Peyer's patch (tissue), 4 donors: ENCODE data around the gene PBX1. TPM values are rescaled to one million over a fixed set of nuclear protein-coding genes. Genes with fewer than 3 reads are reported as not detected.

Source experiments
- DNase-seq, 3 donors: peaks; one replicate each; pipeline ENCODE4 v3.0.0-alpha.2; 2017 to 2019
- H3K27ac ChIP-seq, 4 donors: fragments of 200-600 bp; sonication (generic); one replicate each; pipeline ENCODE4 v1.5.1; 2016 to 2019
- H3K27me3 ChIP-seq, 2 donors: fragments of 200-600 bp; sonication (generic); one replicate each; pipeline ENCODE4 v1.5.1; 2019
- H3K36me3 ChIP-seq, 3 donors: fragments of 200-600 bp; sonication (generic); one replicate each; pipeline ENCODE4 v1.5.1; 2016 to 2019
- H3K4me1 ChIP-seq, 4 donors: fragments of 200-600 bp; sonication (generic); one replicate each; pipeline ENCODE4 v1.5.1; 2016 to 2019
- H3K4me3 ChIP-seq, 4 donors: fragments of 200-600 bp; sonication (generic); 1 replicate in 3 of 4; 2 replicates in 1 of 4; pipeline ENCODE4 v1.5.1; 2016 to 2019; ENCODE audit warnings: mild to moderate bottlenecking in 1 of 4
- H3K9me3 ChIP-seq, 4 donors: fragments of 200-600 bp; sonication (generic); one replicate each; pipeline ENCODE4 v1.5.1; 2016 to 2019; ENCODE audit warnings: mild to moderate bottlenecking in 1 of 4
- CTCF ChIP-seq, 6 experiments: fragments of 450-650 bp in 4 of 6; fragments of 200-600 bp in 2 of 6; sonication (generic) in 1 of 6; IDR thresholded peaks; one replicate each; pipeline ENCODE4 v1.5.1; 2017 to 2019; ENCODE audit warnings: antibody characterized with exemption in 6 of 6, mild to moderate bottlenecking in 3 of 6, moderate library complexity in 1 of 6
- POLR2A ChIP-seq, 2 donors: fragments of 450-650 bp; IDR thresholded peaks; one replicate each; pipeline ENCODE4 v1.5.1; 2017; ENCODE audit warnings: antibody characterized with exemption in 2 of 2, mild to moderate bottlenecking in 2 of 2, moderate library complexity in 2 of 2
- total RNA-seq, 4 donors: library from RNA; depleted of rRNA; stranded (reverse); fragments of >200 nt; gene quantifications; one replicate each; pipeline ENCODE4 v1.1.0, GENCODE V29; 2016

PBX1 gene
- total RNA-seq, 4 donors from 2014 or later = 20.6 to 57.5 (median 40.4) TPM

DNA sequence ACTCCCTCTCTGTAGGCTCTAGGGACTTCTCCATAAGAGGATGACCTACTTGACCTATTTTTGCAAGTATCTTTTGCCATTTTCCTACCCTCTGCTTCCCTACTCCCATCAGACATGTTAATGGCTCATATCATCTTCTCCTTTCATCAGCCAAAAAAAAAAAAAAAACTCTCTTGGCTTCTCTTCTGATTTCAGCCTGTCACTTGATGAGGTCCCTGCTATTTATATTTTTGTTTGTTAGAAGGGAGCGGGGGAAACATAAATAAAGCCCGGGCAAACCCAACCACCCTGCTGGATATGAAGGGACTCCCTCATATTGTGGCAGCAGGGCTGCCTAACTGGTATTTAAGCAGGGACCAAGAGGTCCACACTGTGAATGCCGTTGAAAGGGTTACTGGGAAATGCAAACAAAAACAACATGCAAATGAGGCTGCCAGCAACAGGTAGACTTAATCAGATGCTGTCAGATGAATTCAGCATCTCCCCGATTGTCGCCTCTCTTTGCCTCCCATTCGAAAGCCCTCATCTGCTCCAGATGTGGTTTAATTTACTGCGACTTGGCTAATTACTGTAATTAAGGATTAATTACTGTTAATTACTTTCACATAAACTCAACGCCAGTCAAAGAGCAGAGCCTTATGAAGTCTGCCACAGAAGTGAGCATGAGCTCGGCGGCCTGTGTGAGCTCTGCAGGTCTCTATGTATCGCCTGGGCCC lies 172.3 kb downstream of the PBX1 start:
- Histone ChIP-seq H3K4me3 (no peak overlapping the region), H3K9me3 (no peaks in the 10 kb centered on the region), H3K4me1 (peaks cover 0 to 12% (median 0%) of the 10 kb centered on the region in 4 donors), H3K36me3 (no peaks in the 10 kb centered on the region), H3K27me3 (no peaks in the 10 kb centered on the region), H3K27ac (no peak overlapping the region)
- TF ChIP-seq CTCF (IDR thresholded peaks at IDR 0.05) (no peak), POLR2A (IDR thresholded peaks at IDR 0.05) (no peak)
- DNase-seq = no peak

DNA sequence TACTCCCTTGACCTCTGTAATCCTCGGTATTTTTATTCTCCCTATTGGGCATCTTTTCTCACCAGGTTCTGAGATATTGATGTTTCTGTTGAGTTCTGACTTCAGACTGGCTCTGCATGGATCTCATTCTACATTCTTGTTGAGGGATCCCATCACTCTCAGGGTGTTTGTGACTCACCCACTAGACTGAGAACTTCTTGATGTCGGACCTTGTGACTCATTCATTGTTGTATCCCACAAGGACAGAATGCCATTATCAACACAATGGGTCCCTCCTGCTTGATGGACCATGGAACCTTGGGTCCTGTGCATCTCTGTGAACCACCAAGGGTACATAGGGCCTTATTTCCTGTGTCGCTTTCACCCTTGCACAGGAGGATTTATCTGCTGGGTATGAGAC lies 174.1 kb downstream of the PBX1 start:
- Histone ChIP-seq H3K27ac (no peak overlapping the region), H3K4me1 (peaks cover 0 to 13% (median 0%) of the 10 kb centered on the region in 4 donors), H3K27me3 (no peaks in the 10 kb centered on the region), H3K9me3 (no peaks in the 10 kb centered on the region), H3K4me3 (no peak overlapping the region), H3K36me3 (no peaks in the 10 kb centered on the region)
- TF ChIP-seq CTCF (IDR thresholded peaks at IDR 0.05) = no peak
- TF ChIP-seq POLR2A (IDR thresholded peaks at IDR 0.05) = no peak
- DNase-seq = no peak

DNA sequence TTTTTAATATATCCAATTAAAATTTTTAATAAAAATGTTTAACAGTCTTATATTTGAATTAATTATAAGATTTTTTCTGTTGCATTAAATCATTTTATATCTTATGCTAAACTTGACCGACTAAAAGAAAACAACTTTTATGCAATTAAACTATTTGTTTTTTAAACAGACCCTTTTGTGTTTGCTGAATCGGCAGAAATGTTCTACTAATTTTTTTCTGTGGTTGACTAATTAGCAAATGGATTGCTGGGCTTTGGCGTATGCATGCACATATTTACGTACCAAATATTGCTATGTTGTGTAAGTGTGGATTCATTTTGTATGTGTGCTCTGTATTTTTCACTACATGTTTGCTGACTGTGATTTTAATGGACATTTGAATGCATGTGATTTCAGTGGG lies 174.8 kb downstream of the PBX1 start:
- no peak overlapping the region for H3K4me3 ChIP-seq
- TF ChIP-seq CTCF (IDR thresholded peaks at IDR 0.05) (no peak), POLR2A (IDR thresholded peaks at IDR 0.05) (no peak)
- no peaks in the 10 kb centered on the region for H3K9me3 ChIP-seq
- H3K27ac ChIP-seq = no peak overlapping the region
- no peaks in the 10 kb centered on the region for H3K27me3 ChIP-seq
- DNase-seq = no peak
- no peaks in the 10 kb centered on the region for H3K36me3 ChIP-seq
- peaks cover 0 to 13% (median 0%) of the 10 kb centered on the region in 4 donors for H3K4me1 ChIP-seq

DNA sequence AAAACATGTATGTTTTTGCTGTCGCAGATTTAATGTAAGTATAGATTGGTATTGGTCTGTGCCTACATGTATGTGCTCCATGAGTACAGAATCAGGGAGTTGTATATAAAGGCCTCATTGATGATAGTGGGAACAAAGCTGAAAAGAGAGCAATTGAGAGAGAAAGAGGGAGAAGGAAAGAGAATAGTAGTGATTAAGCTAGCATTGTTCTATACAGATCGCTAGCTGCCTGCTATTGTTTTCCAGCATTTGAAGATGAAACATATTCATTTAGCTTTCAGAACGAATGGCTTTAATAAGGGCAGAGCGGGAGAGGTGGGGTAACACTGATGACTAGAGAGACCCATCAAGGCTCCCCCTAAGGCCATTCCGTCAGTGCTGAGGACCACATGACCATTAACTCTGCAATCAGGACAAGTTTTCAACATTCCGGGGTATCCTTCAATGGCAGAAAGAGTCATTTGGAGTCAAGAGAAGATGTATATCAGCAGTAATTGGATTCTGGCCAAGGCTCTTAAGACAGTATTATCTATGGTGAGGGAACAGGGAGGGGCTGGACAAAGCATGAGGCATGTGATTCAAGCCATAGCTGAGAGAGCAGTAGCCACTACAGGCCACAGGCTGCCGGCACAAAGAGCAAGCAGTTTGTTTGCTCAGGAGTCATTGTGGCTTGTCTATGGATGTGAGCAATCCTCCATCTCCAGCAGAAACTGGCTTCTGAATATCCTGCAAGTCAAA lies 176.5 kb downstream of the PBX1 start:
- Histone ChIP-seq H3K4me1 (peaks cover 0 to 13% (median 0%) of the 10 kb centered on the region in 4 donors), H3K36me3 (no peaks in the 10 kb centered on the region), H3K4me3 (no peak overlapping the region), H3K27me3 (no peaks in the 10 kb centered on the region), H3K27ac (peak overlapping the region in 2 of 4 donors; percentile 26 to 57), H3K9me3 (no peaks in the 10 kb centered on the region)
- peak in 2 of 3 donors; percentile 57 to 72 for DNase-seq
- peak in 2 of 6 experiments; percentile 12 to 32 for TF ChIP-seq CTCF (IDR thresholded peaks at IDR 0.05)
- TF ChIP-seq POLR2A (IDR thresholded peaks at IDR 0.05) = no peak

GRCh38 chr1:164736137-164736536 lies 177.2 kb downstream of the PBX1 start:
- Histone ChIP-seq H3K27me3 (no peaks in the 10 kb centered on the region), H3K27ac (peak overlapping the region in 2 of 4 donors; percentile 26 to 57), H3K4me1 (peaks cover 0 to 13% (median 0%) of the 10 kb centered on the region in 4 donors), H3K9me3 (no peaks in the 10 kb centered on the region), H3K4me3 (no peak overlapping the region), H3K36me3 (no peaks in the 10 kb centered on the region)
- no peak for DNase-seq
- no peak for TF ChIP-seq CTCF (IDR thresholded peaks at IDR 0.05)
- TF ChIP-seq POLR2A (IDR thresholded peaks at IDR 0.05) = no peak
